ENCODE measurements around the gene FAHD1. TPM values are rescaled to one million over a fixed set of nuclear protein-coding genes. Genes with fewer than 3 reads are reported as not detected.

The FAHD1 gene
- total and polyA plus RNA-seq, 9 of the 15 experiments (the other 6 are each of a cell fraction or from before 2014, with no cell fraction given) = 2.2 to 20.9 (median 10.7) TPM

GRCh38 chr16:1871974-1872635 is 45.1 kb downstream of the FAHD1 start, which contains the start of gene MEIOB (continued):
- TF ChIP-seq ERF (CRISPR knock-in tag; IDR thresholded peaks at IDR 0.05) (peak; percentile 60; the same call in 1 of the 2 replicates), HNRNPK (IDR thresholded peaks at IDR 0.05; ENCODE audit: low read depth, low read length, poor library complexity, severe bottlenecking) (no peak), RAD21 (CRISPR knock-in tag; conservative IDR thresholded peaks at IDR 0.05 in 1 of 2, IDR thresholded peaks at IDR 0.05 in 1 of 2) (no peak), XRCC4 (IDR thresholded peaks at IDR 0.05; ENCODE audit: extremely low read depth, insufficient read depth, insufficient read length) (no peak), CREB3 (tag; conservative IDR thresholded peaks at IDR 0.05; ENCODE audit: low read depth) (no peak), THRB (CRISPR knock-in tag; conservative IDR thresholded peaks at IDR 0.05) (no peak), ZNF668 (CRISPR knock-in tag; IDR thresholded peaks at IDR 0.05) (no peak), ETS1 (conservative IDR thresholded peaks at IDR 0.05; ENCODE audit: control insufficient read depth, low read depth, low read length) (peak; percentile 32; the same call in 1 of the 2 replicates), L3MBTL2 (IDR thresholded peaks at IDR 0.05) (peak; percentile 99), TFAP4 (CRISPR knock-in tag; IDR thresholded peaks at IDR 0.05; ENCODE audit: borderline replicate concordance) (peak; percentile 57), NFATC3 (IDR thresholded peaks at IDR 0.05) (no peak), YY1 (IDR thresholded peaks at IDR 0.05; ENCODE audit: borderline replicate concordance in 1 of 3, control insufficient read depth in 1 of 3, extremely low read depth in 1 of 3, insufficient read depth in 3 of 3, insufficient read length in 1 of 3, insufficient replicate concordance in 2 of 3, low read depth in 1 of 3, low read length in 2 of 3) (peak in 1 of 3 experiments; percentile 16), POLR3A (IDR thresholded peaks at IDR 0.05; ENCODE audit: borderline replicate concordance, extremely low read depth, insufficient read depth, insufficient read length) (no peak), ZNF133 (CRISPR knock-in tag; IDR thresholded peaks at IDR 0.05) (no peak)

Measured in K562 (cell line).